Measurements from ENCODE around the gene ZNF618.
"Not testable (repeated sequence)": the region's sequence is repeated elsewhere in the genome, so short reads cannot be mapped to it uniquely, and the experiment has no call there.

The ZNF618 gene

DNA sequence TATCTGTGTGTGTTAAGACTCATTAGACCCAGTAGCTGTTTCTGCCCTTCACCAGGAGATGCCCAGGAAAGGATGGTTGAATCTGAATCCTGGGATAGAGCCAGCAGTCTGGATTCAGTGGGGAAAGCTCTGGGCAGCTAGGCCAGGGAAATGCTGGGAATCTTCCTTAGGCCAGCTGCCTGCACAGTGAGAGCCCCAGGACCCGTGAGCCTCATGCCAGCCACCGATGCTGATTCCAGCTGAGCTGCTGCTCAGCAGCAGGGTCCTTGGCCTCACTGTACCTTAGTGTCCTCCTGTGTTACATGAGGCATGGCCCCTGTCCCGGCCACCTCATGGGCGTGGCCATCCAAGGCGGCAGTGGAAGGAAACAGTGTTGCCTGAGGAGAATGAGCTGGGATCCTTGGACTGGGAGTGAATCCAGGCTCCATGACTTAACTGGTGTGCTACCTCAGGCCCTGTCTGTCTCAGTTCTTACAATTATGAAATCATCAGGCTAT is 114.9 kb downstream of the ZNF618 start:
- DNase-seq, result no peak

DNA sequence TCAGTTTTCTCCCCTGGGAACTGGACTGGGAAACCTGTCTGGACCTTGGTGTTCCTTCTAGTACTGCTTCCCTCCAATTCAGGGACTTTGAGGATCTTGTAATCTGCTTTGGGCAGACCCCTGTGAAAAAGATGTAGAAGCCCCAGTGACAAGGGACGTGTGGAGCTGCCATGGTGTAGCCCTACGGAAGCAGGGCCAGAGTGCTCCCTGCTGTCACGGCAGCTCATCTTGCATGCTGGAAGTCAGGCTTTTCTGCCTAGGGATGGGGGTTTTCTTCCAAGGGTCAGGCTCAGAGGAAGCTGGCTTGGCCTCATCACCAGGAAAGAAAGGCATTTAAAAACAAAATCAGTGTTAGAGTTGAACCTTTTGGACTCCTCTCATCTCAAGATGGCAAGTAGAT is 115.6 kb downstream of the ZNF618 start:
- no peak for DNase-seq

DNA sequence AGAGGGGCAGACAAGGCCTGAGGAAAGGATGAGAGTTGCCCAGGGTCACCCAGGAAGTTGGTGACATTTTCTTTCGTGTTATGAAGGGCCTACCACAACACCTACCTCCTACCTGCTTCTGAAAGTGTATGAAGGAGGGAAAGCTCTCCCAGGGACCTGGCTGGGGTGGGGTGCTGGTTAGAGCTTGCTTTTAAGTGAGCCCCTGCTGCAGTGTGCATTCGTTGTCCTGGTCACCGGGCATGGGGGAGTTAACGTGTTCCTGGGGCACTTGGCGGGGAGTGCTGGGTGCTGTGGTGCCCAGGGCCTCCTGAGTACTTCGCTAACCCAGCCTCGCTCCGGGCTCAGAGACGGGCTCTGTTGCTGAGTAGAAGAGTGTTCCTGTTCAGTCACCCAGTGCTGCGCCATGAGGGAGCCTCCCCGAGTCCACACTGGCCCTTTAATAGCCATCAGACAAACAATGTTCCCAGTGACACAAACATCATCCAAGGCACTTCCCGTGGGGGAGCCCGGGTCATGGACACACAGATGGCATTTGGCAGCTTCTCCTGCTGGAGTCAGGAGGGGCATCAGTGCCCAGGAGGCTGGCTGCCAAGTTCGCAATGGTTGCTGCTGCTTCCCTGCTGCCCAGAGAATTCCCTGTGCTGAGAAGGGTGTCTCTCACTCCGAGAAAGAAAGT is 116.3 kb downstream of the ZNF618 start:
- no peak for DNase-seq

DNA sequence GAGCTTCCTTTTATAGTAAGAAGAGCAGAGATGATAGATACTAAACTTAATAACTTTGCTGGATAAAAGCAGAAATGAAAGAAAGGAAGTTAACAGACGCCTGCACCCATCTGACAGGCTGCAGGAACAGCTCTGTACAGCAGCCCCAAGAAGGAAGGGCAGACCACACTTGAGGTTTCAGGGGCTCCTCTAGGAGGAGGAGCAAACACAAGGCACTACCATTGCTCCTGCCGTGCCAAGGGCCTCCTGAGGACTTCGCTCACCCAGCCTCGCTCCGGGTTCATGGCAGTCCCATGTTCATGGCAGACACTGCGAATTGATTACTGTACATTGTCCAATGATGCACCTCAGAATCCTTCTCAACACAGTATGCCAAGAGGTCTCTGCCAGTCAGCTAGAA is 116.9 kb downstream of the ZNF618 start:
- DNase-seq, result no peak

DNA sequence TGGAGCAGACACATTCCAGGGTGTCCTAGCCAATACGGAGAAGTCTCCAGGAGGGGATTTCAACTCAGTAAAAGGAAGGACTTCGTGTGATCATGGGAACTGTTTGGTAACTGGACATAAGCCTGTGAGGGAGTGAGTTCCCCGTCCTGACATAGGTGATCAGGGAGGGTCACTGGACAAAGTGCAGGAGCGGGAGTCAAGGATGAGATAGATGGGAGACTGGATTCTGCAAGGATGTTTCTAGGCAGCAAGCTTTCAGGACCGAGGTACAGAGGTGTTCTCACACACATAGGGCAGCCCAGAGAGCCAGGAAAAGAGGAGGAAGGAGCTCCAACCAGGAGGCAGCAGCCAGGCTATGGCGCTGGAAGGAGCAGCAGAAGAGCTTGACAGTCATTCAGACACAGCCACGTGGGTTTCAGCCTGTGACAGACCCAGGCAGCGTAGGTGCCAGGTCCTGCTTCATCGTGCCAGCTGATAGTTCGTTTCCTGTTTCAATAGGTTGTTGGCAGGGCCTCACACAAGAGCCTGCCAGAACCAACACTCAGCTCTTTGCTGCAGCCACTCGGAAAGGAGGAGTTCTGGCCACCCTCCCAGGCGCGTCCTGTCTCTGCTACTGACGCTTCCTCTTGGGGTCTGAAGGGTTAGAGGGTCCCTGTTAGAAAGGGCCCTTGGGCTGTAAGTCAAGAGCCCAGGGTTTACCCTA is 117.9 kb downstream of the ZNF618 start:
- no peak for DNase-seq

DNA sequence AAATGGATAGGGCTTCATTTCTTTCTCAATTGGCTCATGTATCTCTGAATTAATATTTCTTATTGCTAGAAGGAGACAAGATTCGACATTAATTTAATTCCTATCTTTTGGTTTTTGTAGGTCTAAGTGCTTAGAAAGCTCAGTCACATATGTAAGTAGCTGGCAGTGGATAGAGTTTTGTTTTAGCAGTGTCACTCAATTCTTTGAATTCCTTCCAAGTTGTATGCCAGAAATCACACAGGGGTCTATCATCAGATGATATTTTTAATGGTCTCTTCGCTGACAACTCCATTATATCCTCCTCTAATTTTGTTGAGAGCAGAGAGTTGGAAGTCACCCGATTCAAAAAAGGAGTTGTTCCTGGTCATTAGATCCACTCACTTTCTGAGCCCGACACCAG is 119.3 kb downstream of the ZNF618 start:
- DNase-seq, result no peak

DNA sequence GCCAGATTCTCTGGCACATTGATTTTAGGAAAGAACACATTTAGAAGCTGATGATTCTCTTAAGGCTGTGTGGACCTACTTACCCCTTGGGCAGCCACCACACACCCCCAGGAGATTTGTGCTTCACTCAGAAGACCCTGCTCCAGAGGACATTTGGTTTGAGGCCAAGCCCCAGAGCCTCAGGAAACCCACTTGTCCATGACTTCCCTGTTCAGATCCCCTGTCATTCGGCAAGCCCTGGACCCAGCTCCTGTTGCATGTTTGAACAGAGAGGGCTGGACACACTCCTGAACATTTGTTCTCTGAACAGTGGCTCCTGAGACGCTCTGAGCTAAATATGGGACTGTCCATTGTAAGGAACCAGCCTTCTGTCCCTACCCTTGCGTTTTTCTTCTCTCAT is 119.9 kb downstream of the ZNF618 start:
- no peak for DNase-seq

DNA sequence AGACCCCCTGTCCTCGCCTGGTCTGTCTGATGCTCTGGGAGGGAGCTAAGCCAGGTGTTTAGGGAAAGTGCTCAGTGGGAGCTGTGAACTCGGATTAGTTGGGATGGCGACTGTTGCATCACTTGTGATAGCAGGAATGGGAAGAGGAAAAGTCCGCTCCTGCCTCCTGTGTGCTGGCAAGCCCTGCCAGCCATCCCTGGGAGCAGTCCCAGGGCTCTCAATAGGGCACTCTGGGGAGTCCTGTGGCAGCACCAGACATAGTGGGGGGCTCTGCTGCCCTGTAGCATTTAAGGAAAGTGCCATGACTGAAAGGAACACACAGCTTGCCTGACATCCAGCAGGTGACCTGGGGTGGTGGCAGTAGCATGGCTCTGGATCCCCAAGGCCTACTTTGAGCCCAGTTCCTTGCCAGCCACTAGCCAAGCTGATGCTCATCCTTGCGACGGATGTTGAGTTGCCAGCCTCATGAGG is 120.5 kb downstream of the ZNF618 start:
- DNase-seq, result no peak

DNA sequence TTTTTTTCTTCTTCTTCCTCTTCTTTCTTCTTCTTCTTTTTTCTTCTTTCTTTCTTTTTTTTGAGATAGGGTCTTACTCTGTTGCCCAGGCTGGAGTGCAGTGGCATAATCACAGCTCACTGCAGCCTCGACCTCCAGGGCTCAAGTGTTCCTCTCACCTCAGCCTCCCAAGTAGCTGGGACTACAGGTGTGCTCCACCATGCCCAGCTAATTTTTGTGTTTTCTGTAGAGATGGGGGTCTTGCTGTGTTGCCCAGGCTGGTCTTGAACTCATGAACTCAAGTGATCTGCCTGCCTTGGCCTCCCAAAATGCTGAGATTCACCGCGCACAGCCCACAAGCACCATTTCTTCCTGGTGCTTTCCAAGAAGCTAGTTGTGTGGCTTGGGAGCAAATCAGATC is 121.0 kb downstream of the ZNF618 start:
- not testable (repeated sequence) for DNase-seq

DNA sequence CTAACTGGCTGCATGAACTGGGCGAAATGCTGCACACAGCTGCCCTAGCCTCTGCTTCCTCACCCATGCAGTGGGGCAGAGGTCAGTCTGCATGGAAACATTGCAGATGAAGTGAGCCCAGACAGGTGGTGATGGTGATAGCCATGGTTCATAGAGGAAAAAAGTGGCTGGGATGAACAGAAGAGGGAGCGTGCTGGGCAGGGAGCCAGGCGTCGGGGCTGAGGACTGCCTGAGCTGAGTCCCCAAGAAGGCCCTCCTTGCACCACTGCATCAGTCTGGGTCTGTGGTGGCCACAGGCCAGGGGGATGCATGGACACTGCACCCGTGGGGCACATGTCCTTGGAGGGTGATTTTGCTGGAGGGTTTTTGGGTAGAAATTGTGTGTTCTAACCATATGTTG is 121.5 kb downstream of the ZNF618 start:
- no peak for DNase-seq

DNA sequence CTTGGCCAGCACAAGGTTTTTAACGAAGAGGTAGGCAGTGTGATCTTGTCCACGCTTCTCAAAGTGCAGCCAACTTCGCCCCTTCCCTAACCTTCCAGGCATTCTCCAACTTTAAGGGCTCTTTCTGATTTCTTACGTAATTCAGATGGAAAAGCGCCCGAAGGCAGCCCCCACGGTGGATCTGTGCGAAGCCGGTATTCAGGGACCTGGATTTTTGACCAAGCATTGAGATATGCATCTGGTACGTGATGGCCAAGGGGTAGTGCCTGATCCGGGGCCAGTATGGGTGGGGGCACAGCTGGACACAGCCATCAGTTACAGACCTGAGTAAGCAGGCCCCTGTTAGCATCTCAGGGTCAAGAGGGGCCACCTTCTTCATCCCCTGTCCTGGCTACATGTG is 122.0 kb downstream of the ZNF618 start:
- no peak for DNase-seq

DNA sequence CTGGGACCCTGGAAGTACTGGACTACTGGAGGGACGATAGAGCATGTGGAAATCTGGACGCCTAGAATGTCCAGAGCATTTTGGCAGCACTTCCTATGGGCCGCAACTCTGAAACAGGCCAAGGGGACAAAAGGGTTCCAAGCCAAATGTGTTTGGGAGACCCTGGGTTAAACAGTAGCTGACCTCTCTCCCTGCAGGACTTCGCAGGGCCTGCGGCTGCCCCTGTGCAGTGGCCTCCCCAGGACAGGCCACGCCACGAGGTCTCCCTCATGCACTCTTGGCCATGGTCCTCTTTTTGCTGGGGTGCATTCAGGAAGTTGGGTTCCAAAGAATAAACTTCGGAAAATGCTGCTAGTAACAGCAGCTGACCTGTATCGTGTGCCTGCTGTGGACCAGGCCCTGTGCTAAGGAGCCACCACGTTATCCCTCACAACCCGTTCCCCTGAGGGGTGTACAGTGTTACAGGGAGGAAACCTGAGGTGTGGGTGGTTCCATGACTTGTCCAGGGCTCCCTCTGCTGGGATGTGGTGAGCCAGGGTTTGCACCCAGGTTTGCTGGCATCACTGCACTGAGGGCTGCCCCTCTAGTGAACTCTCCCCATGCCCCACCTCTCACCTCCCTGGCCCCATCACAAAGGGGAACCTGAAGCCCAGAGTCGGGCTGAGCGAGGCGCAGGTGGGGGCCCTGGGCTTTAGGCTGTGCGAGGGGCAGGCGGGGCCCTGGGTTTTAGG is 122.6 kb downstream of the ZNF618 start:
- DNase-seq, result no peak

DNA sequence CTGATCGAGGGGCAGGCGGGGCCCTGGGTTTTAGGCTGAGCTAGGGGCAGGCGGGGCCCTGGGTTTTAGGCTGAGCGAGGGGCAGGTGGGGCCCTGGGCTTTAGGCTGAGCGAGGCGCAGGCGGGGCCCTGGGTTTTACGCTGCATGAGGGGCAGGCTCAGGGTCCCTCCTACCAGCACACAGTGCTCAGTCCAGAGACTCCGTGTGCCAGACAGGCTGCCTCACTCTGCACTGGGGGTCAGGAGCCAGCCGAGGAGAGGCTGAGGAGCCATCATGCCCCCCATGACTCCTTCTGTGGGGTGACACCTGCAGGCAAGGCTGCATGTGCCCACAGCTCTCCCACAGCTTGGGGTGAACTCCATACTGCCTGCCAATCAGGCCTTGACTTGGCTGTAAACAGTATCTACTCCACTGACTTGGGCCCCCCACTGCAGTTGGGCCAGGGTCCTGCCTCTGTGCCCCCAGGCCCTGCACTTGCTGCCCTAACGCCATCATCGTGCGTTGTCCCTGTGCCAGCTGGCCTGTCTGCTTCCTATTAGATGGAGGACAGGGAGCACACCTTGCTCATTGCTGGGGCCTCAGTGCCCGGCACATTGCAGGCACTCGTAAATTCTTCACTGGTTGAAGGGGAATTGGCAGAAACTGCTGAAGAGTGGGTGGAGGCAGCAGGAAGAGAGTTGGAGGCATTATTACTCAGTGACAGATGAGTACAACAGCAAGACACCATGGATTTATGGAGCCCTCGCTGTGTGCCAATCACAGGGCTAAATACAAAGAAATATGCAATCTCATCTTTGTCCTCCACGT is 123.3 kb downstream of the ZNF618 start:
- no peak for DNase-seq

DNA sequence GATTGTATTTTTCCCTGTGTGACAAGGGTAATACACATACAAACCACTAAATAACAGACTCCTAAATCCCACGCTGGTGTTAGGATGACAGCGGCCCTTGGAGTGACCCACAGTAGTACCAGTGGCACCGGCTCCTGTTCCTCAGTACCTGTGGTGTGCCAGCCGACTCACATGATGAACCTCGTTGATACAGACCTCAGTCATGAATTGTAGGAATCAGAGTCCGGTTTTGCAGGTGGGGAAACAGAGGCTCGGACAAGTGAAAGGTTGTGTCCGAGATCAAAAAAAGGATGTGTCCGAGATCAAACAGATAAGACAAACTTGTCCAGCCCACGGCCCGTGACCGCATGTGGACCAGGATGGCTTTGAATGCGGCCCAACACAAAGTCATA is 124.0 kb downstream of the ZNF618 start:
- no peak for DNase-seq

DNA sequence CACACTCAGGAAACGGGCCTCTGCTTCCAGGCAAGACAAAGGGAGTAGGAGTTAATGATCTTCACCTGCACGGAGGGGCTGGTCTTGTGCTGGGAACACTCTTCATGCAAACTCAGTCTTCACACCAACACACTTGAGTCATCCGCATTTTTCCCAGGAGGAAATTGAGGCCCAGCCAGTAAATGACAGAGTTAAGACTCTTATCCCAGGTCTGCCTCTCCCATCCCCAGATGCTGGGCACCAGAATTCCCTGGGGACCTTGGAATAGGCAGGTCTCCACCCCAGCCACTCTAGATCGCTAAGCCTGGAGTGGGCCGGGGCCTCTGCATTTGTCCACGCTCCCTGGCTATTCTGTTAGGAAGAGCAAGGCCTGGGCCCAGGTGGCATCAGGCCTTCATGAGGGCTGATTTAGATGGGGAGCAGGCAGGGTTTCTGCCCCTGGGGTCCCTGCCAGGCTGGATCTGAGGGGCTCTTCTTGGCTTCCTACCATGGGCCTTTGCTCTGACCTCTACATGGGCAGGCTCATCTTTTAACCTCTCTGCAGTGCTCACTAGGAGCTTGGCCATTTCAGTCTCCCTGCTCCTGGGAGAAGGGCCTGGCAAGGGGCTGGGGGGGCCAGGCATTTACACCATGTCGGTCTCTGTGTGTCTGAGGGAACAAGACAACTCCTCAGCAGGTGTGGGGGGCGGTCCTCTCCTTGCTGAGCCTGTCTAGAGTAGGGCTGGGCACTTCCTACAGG is 124.7 kb downstream of the ZNF618 start:
- no peak for DNase-seq

DNA sequence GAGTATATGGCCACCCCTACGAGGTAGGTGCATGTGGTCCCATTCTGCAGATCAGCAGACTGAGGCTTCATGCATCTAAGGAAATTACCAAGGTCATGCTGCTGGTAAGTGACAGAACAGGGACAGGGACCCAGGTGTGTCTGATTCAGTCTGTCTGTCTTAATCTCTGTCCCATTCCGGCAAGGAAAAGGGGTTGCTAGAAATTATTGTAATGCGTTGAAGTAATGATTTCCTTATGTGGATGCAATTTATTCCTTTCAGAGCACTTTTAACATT is 125.2 kb downstream of the ZNF618 start:
- no peak for DNase-seq

DNA sequence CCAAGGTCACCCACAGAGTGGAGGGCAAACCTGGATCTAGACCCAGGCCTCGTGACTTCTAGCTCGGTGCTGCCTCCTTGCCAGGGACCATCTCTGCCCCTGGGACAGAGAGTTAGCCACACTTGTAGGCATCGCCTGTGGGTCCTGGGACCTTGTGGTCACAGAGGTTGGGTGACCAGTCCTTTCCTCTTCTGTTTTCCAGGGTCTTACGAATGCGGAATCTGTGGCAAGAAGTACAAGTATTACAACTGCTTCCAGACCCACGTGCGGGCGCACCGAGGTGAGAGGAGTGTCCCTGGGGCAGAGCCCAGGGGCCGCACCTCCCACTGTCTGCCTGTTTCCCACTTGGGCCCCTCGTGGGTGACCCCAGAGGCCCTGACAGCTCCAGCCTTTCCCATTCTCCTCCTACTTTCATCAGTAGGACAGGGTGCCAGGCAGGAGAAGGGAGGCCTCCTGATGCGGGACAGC is 125.7 kb downstream of the ZNF618 start:
- no peak for DNase-seq

DNA sequence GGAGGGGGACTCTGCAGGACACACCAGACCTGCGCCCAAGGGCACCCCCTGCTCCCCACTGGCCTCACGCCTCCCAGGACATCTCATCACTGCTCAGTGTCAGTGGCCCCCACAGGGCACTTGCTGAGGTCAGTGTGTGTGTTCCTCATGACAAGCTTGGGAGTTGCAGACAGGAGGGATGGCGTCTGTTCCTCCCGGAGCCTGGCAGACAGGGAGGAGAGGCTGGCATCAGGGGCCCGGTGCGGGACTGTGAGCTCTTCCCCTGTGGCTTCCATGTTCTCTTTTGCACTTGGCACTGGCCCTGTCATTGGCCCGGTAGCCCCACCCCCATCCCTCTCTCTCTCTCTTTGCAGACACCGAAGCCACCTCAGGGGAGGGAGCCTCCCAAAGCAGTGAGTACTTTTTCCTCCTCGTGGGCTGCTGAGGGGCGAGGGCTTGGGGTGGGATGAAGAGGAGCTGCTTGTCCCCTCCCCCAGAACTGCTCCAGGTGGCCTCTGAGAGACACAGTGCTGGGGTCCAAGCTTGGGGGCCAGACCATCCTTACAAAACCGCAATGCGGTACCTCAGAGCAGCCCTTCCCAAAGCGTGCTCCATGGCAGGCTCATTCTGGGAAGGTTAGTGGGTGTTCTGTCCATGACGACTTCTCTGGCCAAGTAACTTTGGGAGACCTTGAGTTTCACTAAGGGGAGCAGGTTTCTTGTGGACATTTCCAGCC is 126.3 kb downstream of the ZNF618 start:
- no peak for DNase-seq

DNA sequence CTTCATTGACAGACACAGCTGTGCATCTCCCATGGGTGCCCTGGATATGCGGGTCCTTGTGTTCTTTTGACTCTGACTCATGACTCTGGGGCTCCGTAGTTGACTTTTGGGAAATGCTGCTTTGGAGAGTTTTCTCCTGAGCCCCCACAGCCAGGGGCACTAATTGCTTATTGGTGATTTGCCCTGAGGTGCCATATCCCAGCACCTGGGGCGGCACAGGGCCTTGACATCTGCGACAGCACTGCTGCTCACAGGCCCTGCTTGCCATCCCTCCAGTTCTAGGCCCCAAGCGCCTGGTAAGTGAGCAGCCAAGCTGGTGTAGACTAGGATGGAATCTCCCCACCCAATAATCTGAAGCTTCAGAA is 126.9 kb downstream of the ZNF618 start:
- no peak for DNase-seq

DNA sequence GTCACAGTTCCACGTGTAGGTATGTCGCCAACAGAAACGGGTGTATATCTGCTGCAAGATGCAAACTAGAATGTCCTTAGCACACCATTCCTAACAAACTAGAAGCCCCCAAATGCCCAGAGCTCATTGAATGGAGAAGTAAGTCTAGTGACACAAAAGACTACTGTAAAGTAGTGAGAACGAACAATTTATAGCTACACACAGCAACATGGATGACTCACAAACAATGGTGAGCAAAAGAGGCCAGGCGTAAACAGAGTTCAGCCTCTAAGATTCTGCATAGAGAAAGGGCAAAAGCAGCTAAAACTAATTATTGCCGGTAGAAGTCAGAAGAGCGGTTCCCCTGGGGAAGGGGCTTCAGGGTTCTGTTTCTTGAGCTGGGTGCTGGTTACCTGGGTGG is 127.2 kb downstream of the ZNF618 start:
- DNase-seq, result no peak

DNA sequence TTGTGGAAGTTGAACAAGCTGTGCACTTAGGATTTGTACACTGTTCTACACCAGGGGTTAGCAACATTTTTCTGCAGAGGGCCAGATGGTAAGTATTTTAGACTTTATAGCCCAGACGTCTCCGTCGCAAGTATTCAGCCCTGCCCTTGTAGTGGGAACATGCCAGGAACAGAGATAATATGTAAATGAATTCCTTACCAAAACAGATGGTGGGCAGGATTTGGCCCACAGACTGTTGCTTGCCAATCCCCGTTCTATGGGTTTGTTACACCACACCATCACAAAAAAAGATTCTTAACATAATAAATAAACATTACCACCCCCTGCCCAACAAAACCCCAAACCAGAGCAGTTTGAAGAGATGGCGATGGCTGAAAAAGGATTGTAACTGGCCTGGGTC is 127.6 kb downstream of the ZNF618 start:
- DNase-seq, result no peak

DNA sequence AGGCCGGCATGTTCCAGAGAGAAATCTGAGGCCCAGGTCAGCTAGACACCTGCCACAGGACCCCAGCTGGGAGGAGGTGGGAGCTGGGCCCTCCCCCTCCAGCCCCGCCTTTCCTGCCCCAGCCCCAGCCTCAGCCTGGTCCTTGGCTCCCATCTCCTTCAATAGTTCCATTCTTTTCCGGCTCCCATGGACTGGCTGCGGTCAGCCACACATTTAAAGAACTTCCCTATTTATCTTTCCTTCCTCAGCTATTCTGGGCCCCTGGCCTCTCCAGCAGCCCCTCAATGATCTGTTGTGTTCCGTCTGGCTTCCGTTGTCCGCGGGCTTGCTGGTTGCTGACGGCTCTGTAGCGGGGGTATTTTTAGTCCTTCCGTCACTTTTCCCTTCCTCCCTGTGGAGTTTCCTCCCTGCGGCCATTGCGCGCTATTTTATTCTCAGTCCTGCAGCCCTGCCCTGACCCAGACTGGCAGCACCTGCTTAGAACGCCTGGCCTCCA is 128.2 kb downstream of the ZNF618 start:
- no peak for DNase-seq

Data from NCI-H1048 (cell line).